ENCODE data around the gene ZCCHC2. TPM values are rescaled to one million over a fixed set of nuclear protein-coding genes. Genes with fewer than 3 reads are reported as not detected.
A peak's percentile ranks its signal among the peaks of the same experiment; 100 is the strongest.

Gene ZCCHC2
- total and polyA plus RNA-seq, 12 donors: 4.7 to 53.3 (median 18.0) TPM

DNA sequence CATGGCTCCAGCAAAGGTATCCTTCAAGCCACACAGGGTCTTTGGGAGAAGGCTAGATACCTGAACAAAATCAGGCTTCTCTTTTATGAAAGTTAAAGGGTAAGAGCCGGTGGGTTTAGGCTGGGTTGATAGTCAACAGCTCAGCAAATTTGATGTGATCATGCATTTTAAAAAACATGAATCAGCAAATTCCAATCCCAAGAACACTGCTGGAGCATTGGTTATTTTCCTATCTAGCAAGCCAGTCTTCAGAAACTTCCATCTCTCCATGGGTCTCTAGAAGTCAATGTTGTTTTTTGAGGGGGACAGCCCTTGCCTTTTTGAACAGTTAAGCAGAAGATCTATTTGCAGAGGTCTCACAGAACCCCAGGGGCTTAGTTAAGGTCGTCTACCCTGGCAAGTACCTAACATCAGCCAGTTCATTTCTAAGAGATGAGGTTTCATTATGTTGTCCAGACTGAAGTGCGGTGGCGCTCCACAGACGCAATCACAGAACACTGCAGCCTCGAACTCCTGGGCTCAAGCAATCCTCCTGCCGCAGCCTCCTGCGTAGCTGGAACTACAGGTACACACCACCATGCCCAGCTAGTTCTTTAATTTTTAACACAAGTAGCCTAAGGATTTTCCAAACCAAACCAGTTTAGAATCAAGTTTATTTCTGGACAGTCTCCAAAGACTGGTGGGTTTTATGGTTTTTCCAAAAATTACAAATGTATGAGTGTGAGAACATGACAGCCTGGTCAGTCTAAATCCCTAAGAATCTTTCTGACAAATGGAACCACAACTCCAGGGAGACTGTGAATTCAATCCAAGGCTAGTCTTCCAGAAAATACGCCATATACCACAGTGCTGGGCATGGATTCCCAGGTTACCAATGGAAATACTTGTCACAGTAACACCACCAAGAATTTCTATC lies 4.1 kb upstream of the ZCCHC2 start:
- TF ChIP-seq POLR2A (IDR thresholded peaks at IDR 0.05): no peak
- TF ChIP-seq, protein P1, sequence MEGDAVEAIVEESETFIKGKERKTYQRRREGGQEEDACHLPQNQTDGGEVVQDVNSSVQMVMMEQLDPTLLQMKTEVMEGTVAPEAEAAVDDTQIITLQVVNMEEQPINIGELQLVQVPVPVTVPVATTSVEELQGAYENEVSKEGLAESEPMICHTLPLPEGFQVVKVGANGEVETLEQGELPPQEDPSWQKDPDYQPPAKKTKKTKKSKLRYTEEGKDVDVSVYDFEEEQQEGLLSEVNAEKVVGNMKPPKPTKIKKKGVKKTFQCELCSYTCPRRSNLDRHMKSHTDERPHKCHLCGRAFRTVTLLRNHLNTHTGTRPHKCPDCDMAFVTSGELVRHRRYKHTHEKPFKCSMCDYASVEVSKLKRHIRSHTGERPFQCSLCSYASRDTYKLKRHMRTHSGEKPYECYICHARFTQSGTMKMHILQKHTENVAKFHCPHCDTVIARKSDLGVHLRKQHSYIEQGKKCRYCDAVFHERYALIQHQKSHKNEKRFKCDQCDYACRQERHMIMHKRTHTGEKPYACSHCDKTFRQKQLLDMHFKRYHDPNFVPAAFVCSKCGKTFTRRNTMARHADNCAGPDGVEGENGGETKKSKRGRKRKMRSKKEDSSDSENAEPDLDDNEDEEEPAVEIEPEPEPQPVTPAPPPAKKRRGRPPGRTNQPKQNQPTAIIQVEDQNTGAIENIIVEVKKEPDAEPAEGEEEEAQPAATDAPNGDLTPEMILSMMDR (IDR thresholded peaks at IDR 0.05): no peak
- no peaks in the 10 kb centered on the region for H3K36me3 ChIP-seq (replicated peaks in 1 of 2)
- peaks cover 0 to 8% (median 5%) of the 10 kb centered on the region in 3 donors for H3K9me3 ChIP-seq (replicated peaks in 1 of 3)
- no peak overlapping the region for H3K27ac ChIP-seq
- H3K4me3 ChIP-seq: no peak overlapping the region
- H3K27me3 ChIP-seq: no peaks in the 10 kb centered on the region
- intact Hi-C loops (cut with DNase I): no loop called here
- DNase-seq: no peak
- H3K4me1 ChIP-seq (replicated peaks in 1 of 2): peaks cover 0 to 7% of the 10 kb centered on the region in 2 donors
- 74 to 96% (median 90%) methylated on average over 9 of the region's 9 CpGs for whole genome bisulfite sequencing, 4 donors

DNA sequence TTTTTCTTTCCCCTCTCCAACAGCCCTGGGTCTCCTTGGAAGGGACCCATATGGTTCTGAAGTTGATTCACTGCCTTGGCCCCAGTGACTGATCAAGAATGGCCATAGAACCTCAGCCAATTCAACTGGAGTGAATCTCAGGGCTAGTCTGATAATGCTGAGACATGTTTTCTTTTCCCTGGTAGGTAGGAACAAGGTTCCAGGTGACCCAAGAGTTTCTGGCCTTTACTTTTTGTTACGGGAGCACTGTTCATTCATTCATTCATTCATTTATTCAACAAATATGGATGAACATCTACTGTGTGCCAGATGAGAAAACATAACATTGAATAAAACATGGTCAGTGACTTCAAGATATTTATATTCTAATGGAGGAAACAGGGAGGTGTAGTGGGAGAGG lies 3.1 kb upstream of the ZCCHC2 start:
- Histone ChIP-seq H3K9me3 (replicated peaks in 1 of 3) (peaks cover 0 to under 1% (median 0%) of the 10 kb centered on the region in 3 donors), H3K4me3 (no peak overlapping the region), H3K4me1 (replicated peaks in 1 of 2) (peaks cover 0 to 7% of the 10 kb centered on the region in 2 donors), H3K36me3 (replicated peaks in 1 of 2) (no peaks in the 10 kb centered on the region), H3K27ac (no peak overlapping the region), H3K27me3 (no peaks in the 10 kb centered on the region)
- TF ChIP-seq, protein P1 (IDR thresholded peaks at IDR 0.05): no peak
- TF ChIP-seq POLR2A (IDR thresholded peaks at IDR 0.05): no peak
- intact Hi-C loops (cut with DNase I): loop anchor here in 1 of 2 donors (5.0 kb wide), 1 partner anchor 92 kb away; no protein-coding TSS in a partner anchor
- DNase-seq: no peak
- 82 to 91% (median 87%) methylated on average over 1 of the region's 1 CpG for WGBS, 4 donors

DNA sequence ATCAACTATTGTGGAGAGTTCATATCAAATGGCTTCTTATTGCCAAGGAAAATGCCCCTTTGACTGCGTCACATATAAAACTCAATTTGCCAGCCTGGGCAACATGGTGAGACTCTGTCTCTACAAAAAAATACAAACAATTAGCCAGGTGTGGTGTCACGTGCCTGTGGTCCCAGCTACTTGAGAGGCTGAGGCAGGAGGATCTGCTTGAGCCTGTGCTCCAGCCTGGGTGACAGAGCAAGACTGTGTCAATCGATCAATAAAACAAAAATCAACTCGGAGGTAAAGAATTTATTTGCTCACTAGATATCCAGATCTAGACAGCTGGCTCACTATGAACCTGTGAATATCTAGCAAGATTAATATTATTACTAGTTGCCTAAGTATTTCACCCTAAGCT lies 1.7 kb upstream of the ZCCHC2 start:
- intact Hi-C loops (cut with DNase I): loop anchor here in 1 of 2 donors (5.0 kb wide), 1 partner anchor 94 kb away; no protein-coding TSS in a partner anchor
- Histone ChIP-seq H3K27me3 (no peaks in the 10 kb centered on the region), H3K9me3 (replicated peaks in 1 of 3) (no peaks in the 10 kb centered on the region), H3K4me1 (replicated peaks in 1 of 2) (peaks cover 0 to 18% of the 10 kb centered on the region in 2 donors), H3K36me3 (replicated peaks in 1 of 2) (no peaks in the 10 kb centered on the region), H3K27ac (no peak overlapping the region), H3K4me3 (peak overlapping the region in 1 of 4 donors; percentile 76)
- TF ChIP-seq, protein P1 (IDR thresholded peaks at IDR 0.05): no peak
- no peak for TF ChIP-seq POLR2A (IDR thresholded peaks at IDR 0.05)
- no peak for DNase-seq
- 75 to 90% (median 86%) methylated on average over 4 of the region's 4 CpGs for WGBS, 4 donors

DNA sequence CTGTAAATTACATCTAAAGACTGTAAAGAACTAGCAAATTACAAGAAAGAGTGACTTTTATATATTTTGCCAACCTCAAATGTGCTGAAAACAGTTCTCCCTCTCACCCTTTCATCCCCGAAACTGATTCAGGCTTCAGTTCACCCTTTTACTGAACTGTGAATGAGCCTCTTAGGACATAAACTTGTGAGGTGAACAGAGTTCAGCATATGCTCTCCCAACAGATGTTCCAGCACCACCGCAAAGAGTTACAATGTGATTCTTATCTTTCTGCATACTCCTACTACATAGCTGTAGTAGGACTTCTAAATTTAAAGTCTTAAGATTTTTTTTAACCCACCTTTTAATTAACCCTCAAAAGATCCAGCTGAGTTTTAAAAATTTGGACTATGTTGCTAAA lies 1.2 kb upstream of the ZCCHC2 start:
- Histone ChIP-seq H3K4me1 (replicated peaks in 1 of 2) (peaks cover 0 to 19% of the 10 kb centered on the region in 2 donors), H3K36me3 (replicated peaks in 1 of 2) (no peaks in the 10 kb centered on the region), H3K27ac (no peak overlapping the region), H3K27me3 (no peaks in the 10 kb centered on the region), H3K9me3 (replicated peaks in 1 of 3) (no peaks in the 10 kb centered on the region), H3K4me3 (peak overlapping the region in 2 of 4 donors; percentile 76 to 97)
- TF ChIP-seq POLR2A (IDR thresholded peaks at IDR 0.05): no peak
- TF ChIP-seq, protein P1 (IDR thresholded peaks at IDR 0.05): no peak
- intact Hi-C loops (cut with DNase I): loop anchor here in 1 of 2 donors (5.0 kb wide), 1 partner anchor 94 kb away; no protein-coding TSS in a partner anchor
- no peak for DNase-seq
- 57 to 68% (median 62%) methylated on average over 2 of the region's 2 CpGs for WGBS, 4 donors
